Smooth muscle cell (in vitro differentiated cells): ENCODE measurements around the gene JTB. TPM values are rescaled to one million over a fixed set of nuclear protein-coding genes. Genes with fewer than 3 reads are reported as not detected.

ENCODE experiments used
- DNase-seq: peaks from one replicate; lab custom pipeline; 2025; ENCODE audit not compliant: unreplicated experiment; lab: John Stamatoyannopoulos, UW
- H2AFZ ChIP-seq: fragments of 200-600 bp; sonication (generic); 2 replicates; pipeline ENCODE4 v1.6.0; 2016; ENCODE audit warnings: antibody characterized with exemption, low read depth, mild to moderate bottlenecking
- H3F3A ChIP-seq: fragments of 200-600 bp; sonication (generic); 2 replicates; pipeline ENCODE4 v1.6.0; 2017; ENCODE audit warnings: antibody characterized with exemption, low read depth
- H3K27ac ChIP-seq: fragments of 200-600 bp; sonication (generic); 2 replicates; pipeline ENCODE4 v1.5.1; 2016; ENCODE audit warnings: low read depth, mild to moderate bottlenecking
- H3K27me3 ChIP-seq: fragments of 200-600 bp; sonication (generic); 2 replicates; pipeline ENCODE4 v1.6.1; 2016; ENCODE audit warnings: low read depth, mild to moderate bottlenecking
- H3K36me3 ChIP-seq: fragments of 200-600 bp; sonication (generic); 2 replicates; pipeline ENCODE4 v1.5.1; 2016; ENCODE audit warnings: low read depth
- H3K4me1 ChIP-seq: fragments of 200-600 bp; sonication (generic); 2 replicates; pipeline ENCODE4 v1.5.1; 2016; ENCODE audit warnings: low read depth
- H3K4me2 ChIP-seq: fragments of 200-600 bp; sonication (generic); 2 replicates; pipeline ENCODE4 v1.6.0; 2016; ENCODE audit warnings: mild to moderate bottlenecking
- H3K4me3 ChIP-seq: fragments of 200-600 bp; sonication (generic); 2 replicates; pipeline ENCODE4 v1.5.1; 2016; ENCODE audit warnings: mild to moderate bottlenecking
- H3K79me2 ChIP-seq: fragments of 200-600 bp; sonication (generic); 2 replicates; pipeline ENCODE4 v1.6.0; 2016; ENCODE audit warnings: low read depth, mild to moderate bottlenecking
- H3K9ac ChIP-seq: fragments of 200-600 bp; sonication (generic); 2 replicates; pipeline ENCODE4 v1.6.0; 2016; ENCODE audit warnings: low read depth
- H3K9me3 ChIP-seq: fragments of 200-600 bp; sonication (generic); replicated peaks from 2 replicates; pipeline ENCODE4 v1.5.1; 2016; ENCODE audit warnings: low read depth
- H4K20me1 ChIP-seq: fragments of 200-600 bp; sonication (generic); 2 replicates; pipeline ENCODE4 v1.6.0; 2016; ENCODE audit warnings: low read depth
- CTCF ChIP-seq: fragments of 200-600 bp; sonication (generic); IDR thresholded peaks from 2 replicates; pipeline ENCODE4 v1.5.1; 2017; ENCODE audit warnings: borderline replicate concordance, mild to moderate bottlenecking, antibody characterized with exemption; ENCODE audit not compliant: insufficient read depth, poor library complexity, severe bottlenecking
- WGBS: methylation state at CpG from one replicate; pipeline ENCODE4 v1.1.7; 2016; ENCODE audit warnings: low lambda C conversion rate; 5-methylcytosine and 5-hydroxymethylcytosine counted together
- polyA plus RNA-seq: library from polyadenylated mRNA; unstranded; fragments of >200 nt; fragmentation: Nextera tagmentation; extraction: Ambion mirVana; gene quantifications from 2 replicates; pipeline ENCODE4 v1.2.1, GENCODE V29; 2016
- total RNA-seq: library from RNA; depleted of rRNA; stranded (reverse); fragments of >200 nt; gene quantifications from 2 replicates; pipeline ENCODE4 v1.2.3, GENCODE V29; 2014

JTB gene
- total and polyA plus RNA-seq, 2 experiments from 2014 or later: 139 to 157 TPM

- Histone ChIP-seq H2AFZ (no peak overlapping the region), H3K4me3 (peak overlapping the region; percentile 96), H4K20me1 (peaks cover 62% of the 10 kb centered on the region), H3K27me3 (no peaks in the 10 kb centered on the region), H3K4me2 (peak overlapping the region; percentile 91), H3K9ac (peak overlapping the region; percentile 93), H3K36me3 (no peaks in the 10 kb centered on the region), H3K79me2 (peaks cover 62% of the 10 kb centered on the region), H3K4me1 (peaks cover 16% of the 10 kb centered on the region), H3K27ac (peak overlapping the region; percentile 85), H3F3A (no peaks in the 10 kb centered on the region), H3K9me3 (no peaks in the 10 kb centered on the region)
- whole genome bisulfite sequencing: under 1% methylated on average over 13 of the region's 13 CpGs
- no peak for DNase-seq
- no peak for TF ChIP-seq CTCF
Observed at GRCh38 chr1:153957744-153958110, 19.7 kb downstream of the JTB start.

GRCh38 chr1:153956997-153957715 is 20.3 kb downstream of the JTB start:
- WGBS: 43% methylated on average over 6 of the region's 6 CpGs
- H4K20me1 ChIP-seq: peaks cover 58% of the 10 kb centered on the region
- H3K9me3 ChIP-seq: no peaks in the 10 kb centered on the region
- H3F3A ChIP-seq: no peaks in the 10 kb centered on the region
- H3K4me1 ChIP-seq: peaks cover 12% of the 10 kb centered on the region
- H2AFZ ChIP-seq: no peak overlapping the region
- H3K4me2 ChIP-seq: peak overlapping the region; percentile 91
- no peaks in the 10 kb centered on the region for H3K27me3 ChIP-seq
- H3K36me3 ChIP-seq: no peaks in the 10 kb centered on the region
- peak overlapping the region; percentile 96 for H3K4me3 ChIP-seq
- peak overlapping the region; percentile 93 for H3K9ac ChIP-seq
- no peak for TF ChIP-seq CTCF
- H3K27ac ChIP-seq: peak overlapping the region; percentile 85
- peaks cover 57% of the 10 kb centered on the region for H3K79me2 ChIP-seq
- DNase-seq: no peak

- peaks cover 48% of the 10 kb centered on the region for H4K20me1 ChIP-seq
- no peaks in the 10 kb centered on the region for H3K36me3 ChIP-seq
- TF ChIP-seq CTCF: no peak
- no peak overlapping the region for H3K4me3 ChIP-seq
- no peak overlapping the region for H2AFZ ChIP-seq
- peaks cover 46% of the 10 kb centered on the region for H3K79me2 ChIP-seq
- DNase-seq: no peak
- H3F3A ChIP-seq: no peaks in the 10 kb centered on the region
- WGBS: 98% methylated on average over 10 of the region's 10 CpGs
- no peak overlapping the region for H3K9ac ChIP-seq
- no peak overlapping the region for H3K4me2 ChIP-seq
- H3K27ac ChIP-seq: no peak overlapping the region
- no peaks in the 10 kb centered on the region for H3K27me3 ChIP-seq
- peaks cover 4% of the 10 kb centered on the region for H3K4me1 ChIP-seq
- H3K9me3 ChIP-seq: no peaks in the 10 kb centered on the region
Observed at GRCh38 chr1:153954826-153955225, 22.6 kb downstream of the JTB start.

GRCh38 chr1:153953859-153954365 is 23.6 kb downstream of the JTB start:
- H4K20me1 ChIP-seq: peaks cover 48% of the 10 kb centered on the region
- H3K79me2 ChIP-seq: peaks cover 46% of the 10 kb centered on the region
- 95% methylated on average over 4 of the region's 4 CpGs for WGBS
- no peak overlapping the region for H3K9ac ChIP-seq
- H3K36me3 ChIP-seq: no peaks in the 10 kb centered on the region
- no peaks in the 10 kb centered on the region for H3F3A ChIP-seq
- no peak for DNase-seq
- H3K4me3 ChIP-seq: no peak overlapping the region
- no peak overlapping the region for H3K27ac ChIP-seq
- no peak for TF ChIP-seq CTCF
- no peaks in the 10 kb centered on the region for H3K27me3 ChIP-seq
- H3K4me1 ChIP-seq: peaks cover 4% of the 10 kb centered on the region
- H2AFZ ChIP-seq: no peak overlapping the region
- no peak overlapping the region for H3K4me2 ChIP-seq
- H3K9me3 ChIP-seq: no peaks in the 10 kb centered on the region
